ENCODE data around the gene ARHGAP18. TPM values are rescaled to one million over a fixed set of nuclear protein-coding genes. Genes with fewer than 3 reads are reported as not detected.

The ARHGAP18 gene
- total RNA-seq, 4 donors from 2014 or later = 5.2 to 15.9 (median 7.4) TPM

GRCh38 chr6:129555206-129555832 is 154.7 kb downstream of the ARHGAP18 start:
- intact Hi-C loops (cut with DNase I) = no loop called here
- Histone ChIP-seq H3K27ac (replicated peaks in 1 of 4) (no peak overlapping the region), H3K36me3 (no peaks in the 10 kb centered on the region), H3K9me3 (no peaks in the 10 kb centered on the region), H3K4me3 (no peak overlapping the region), H3K27me3 (no peaks in the 10 kb centered on the region), H3K4me1 (no peaks in the 10 kb centered on the region)
- TF ChIP-seq CTCF (IDR thresholded peaks at IDR 0.05) = no peak
- no peak for TF ChIP-seq POLR2AphosphoS5 (IDR thresholded peaks at IDR 0.05)
- no peak for TF ChIP-seq POLR2A (IDR thresholded peaks at IDR 0.05; ENCODE audit: low read depth)
- TF ChIP-seq EP300 (IDR thresholded peaks at IDR 0.05) = no peak
- 91% methylated on average over 5 of the region's 5 CpGs for WGBS
- DNase-seq (ENCODE audit: extremely low spot score) = no peak

- 100% methylated on average over 2 of the region's 2 CpGs for WGBS
- intact Hi-C loops (cut with DNase I) = no loop called here
- H3K4me1 ChIP-seq = no peaks in the 10 kb centered on the region
- no peak overlapping the region for H3K27ac ChIP-seq (replicated peaks in 1 of 4)
- no peaks in the 10 kb centered on the region for H3K36me3 ChIP-seq
- H3K27me3 ChIP-seq = no peaks in the 10 kb centered on the region
- no peak for DNase-seq (ENCODE audit: extremely low spot score)
- H3K4me3 ChIP-seq = no peak overlapping the region
- H3K9me3 ChIP-seq = no peaks in the 10 kb centered on the region
- no peak for TF ChIP-seq CTCF (IDR thresholded peaks at IDR 0.05)
- TF ChIP-seq EP300 (IDR thresholded peaks at IDR 0.05) = no peak
- no peak for TF ChIP-seq POLR2AphosphoS5 (IDR thresholded peaks at IDR 0.05)
Measured at GRCh38 chr6:129552413-129552812, 157.6 kb downstream of the ARHGAP18 start.

- no peak overlapping the region for H3K4me3 ChIP-seq
- no peak for DNase-seq (ENCODE audit: extremely low spot score)
- no peaks in the 10 kb centered on the region for H3K9me3 ChIP-seq
- no peaks in the 10 kb centered on the region for H3K36me3 ChIP-seq
- intact Hi-C loops (cut with DNase I) = no loop called here
- no peak for TF ChIP-seq POLR2A (IDR thresholded peaks at IDR 0.05; ENCODE audit: low read depth)
- no peak for TF ChIP-seq EP300 (IDR thresholded peaks at IDR 0.05)
- no peak for TF ChIP-seq CTCF (IDR thresholded peaks at IDR 0.05)
- TF ChIP-seq POLR2AphosphoS5 (IDR thresholded peaks at IDR 0.05) = no peak
- no peaks in the 10 kb centered on the region for H3K27me3 ChIP-seq
- H3K4me1 ChIP-seq = no peaks in the 10 kb centered on the region
- 92% methylated on average over 1 of the region's 1 CpG for WGBS
- no peak overlapping the region for H3K27ac ChIP-seq (replicated peaks in 1 of 4)
Measured at GRCh38 chr6:129551486-129551885, 158.5 kb downstream of the ARHGAP18 start.

- 75% methylated on average over 4 of the region's 4 CpGs for WGBS
- Histone ChIP-seq H3K9me3 (no peaks in the 10 kb centered on the region), H3K27me3 (no peaks in the 10 kb centered on the region), H3K27ac (replicated peaks in 1 of 4) (no peak overlapping the region), H3K4me3 (no peak overlapping the region), H3K36me3 (no peaks in the 10 kb centered on the region), H3K4me1 (no peaks in the 10 kb centered on the region)
- TF ChIP-seq POLR2A (IDR thresholded peaks at IDR 0.05; ENCODE audit: low read depth) (no peak), CTCF (IDR thresholded peaks at IDR 0.05) (no peak), EP300 (IDR thresholded peaks at IDR 0.05) (no peak), POLR2AphosphoS5 (IDR thresholded peaks at IDR 0.05) (no peak)
- intact Hi-C loops (cut with DNase I) = no loop called here
- DNase-seq (ENCODE audit: extremely low spot score) = no peak
Measured at GRCh38 chr6:129546702-129547101, 163.3 kb downstream of the ARHGAP18 start.

Data from esophagus muscularis mucosa (tissue), 4 donors.